EH (cell line): Measurements from ENCODE around the gene G3BP1.
"Not testable (repeated sequence)": the region's sequence is repeated elsewhere in the genome, so short reads cannot be mapped to it uniquely, and the experiment has no call there.

ENCODE experiments used
- DNase-seq: peaks from one replicate; pipeline ENCODE4 v3.0.0-alpha.2; 2015; ENCODE audit warnings: low read depth

G3BP1 gene

GRCh38 chr5:151798674-151799073 lies 26.9 kb downstream of the G3BP1 start:
- no peak for DNase-seq

- peak; percentile 50 for DNase-seq
Measured at GRCh38 chr5:151799407-151799806, 27.7 kb downstream of the G3BP1 start.

GRCh38 chr5:151800532-151800931 lies 28.8 kb downstream of the G3BP1 start:
- no peak for DNase-seq

GRCh38 chr5:151805414-151806223 lies 33.9 kb downstream of the G3BP1 start:
- DNase-seq: peak; percentile 45

GRCh38 chr5:151808451-151809169 lies 36.9 kb downstream of the G3BP1 start:
- peak; percentile 31 for DNase-seq

- no peak for DNase-seq
Measured at GRCh38 chr5:151810449-151810848, 38.7 kb downstream of the G3BP1 start.

- peak; percentile 15 for DNase-seq
Measured at GRCh38 chr5:151810897-151811296, 39.1 kb downstream of the G3BP1 start.

GRCh38 chr5:151811593-151812321 lies 40.0 kb downstream of the G3BP1 start:
- peak; percentile 65 for DNase-seq

GRCh38 chr5:151812757-151813309 lies 41.1 kb downstream of the G3BP1 start:
- DNase-seq: peak; percentile 56

GRCh38 chr5:151815051-151815450 lies 43.3 kb downstream of the G3BP1 start:
- DNase-seq: no peak

GRCh38 chr5:151819830-151820229 lies 48.1 kb downstream of the G3BP1 start:
- DNase-seq: no peak

- no peak for DNase-seq
Measured at GRCh38 chr5:151820271-151820670, 48.5 kb downstream of the G3BP1 start.

- no peak for DNase-seq
Measured at GRCh38 chr5:151820903-151821302, 49.1 kb downstream of the G3BP1 start.

- DNase-seq: no peak
Measured at GRCh38 chr5:151822141-151822540, 50.4 kb downstream of the G3BP1 start.

- DNase-seq: peak; percentile 75
Measured at GRCh38 chr5:151825445-151825844, 53.7 kb downstream of the G3BP1 start.

GRCh38 chr5:151829370-151829769 lies 57.6 kb downstream of the G3BP1 start:
- no peak for DNase-seq

GRCh38 chr5:151832843-151833242 lies 61.1 kb downstream of the G3BP1 start:
- DNase-seq: not testable (repeated sequence)

GRCh38 chr5:151846765-151847164 lies 75.0 kb downstream of the G3BP1 start:
- DNase-seq: no peak

GRCh38 chr5:151847871-151848270 lies 76.1 kb downstream of the G3BP1 start:
- no peak for DNase-seq

- no peak for DNase-seq
Measured at GRCh38 chr5:151855701-151856100, 83.9 kb downstream of the G3BP1 start.

GRCh38 chr5:151856861-151857260 lies 85.1 kb downstream of the G3BP1 start:
- no peak for DNase-seq

- DNase-seq: not testable (repeated sequence)
Measured at GRCh38 chr5:151860867-151861266, 89.1 kb downstream of the G3BP1 start.
